ENCODE measurements around the gene JAG2.

Gene JAG2

GRCh38 chr14:105166571-105167302 lies 1.8 kb downstream of the JAG2 start:
- no peaks in the 10 kb centered on the region for H3F3A ChIP-seq (ENCODE audit: insufficient read depth, low read length)
- no peaks in the 10 kb centered on the region for H3K36me3 ChIP-seq (ENCODE audit: insufficient read depth, low read length)
- no peak overlapping the region for H3K9ac ChIP-seq (ENCODE audit: low read length)
- no peak overlapping the region for H3K4me3 ChIP-seq (ENCODE audit: low read depth, low read length, poor library complexity, severe bottlenecking)
- no peaks in the 10 kb centered on the region for H3K79me2 ChIP-seq (ENCODE audit: insufficient read depth, low read length)
- no peak overlapping the region for H2AFZ ChIP-seq (ENCODE audit: low read length)
- H3K4me1 ChIP-seq (ENCODE audit: insufficient read depth, low read length, severe bottlenecking) = peaks cover 11% of the 10 kb centered on the region
- H3K27me3 ChIP-seq (ENCODE audit: insufficient read depth, low read length) = peaks cover 10% of the 10 kb centered on the region; the same call in 1 of the 2 replicates
- no peaks in the 10 kb centered on the region for H4K20me1 ChIP-seq (ENCODE audit: insufficient read depth, low read length)
- no peaks in the 10 kb centered on the region for H3K9me3 ChIP-seq (ENCODE audit: low read length)
- H3K4me2 ChIP-seq (ENCODE audit: low read length) = no peak overlapping the region
- TF ChIP-seq EZH2 (IDR thresholded peaks at IDR 0.05; ENCODE audit: borderline replicate concordance, low read length) (no peak), CTCF (IDR thresholded peaks at IDR 0.05; ENCODE audit: low read length) (no peak)
- no peaks in the 10 kb centered on the region for H3K9me2 ChIP-seq (ENCODE audit: low read depth, low read length)
- H3K27ac ChIP-seq (ENCODE audit: low read depth, low read length, poor library complexity, severe bottlenecking) = no peak overlapping the region

- Histone ChIP-seq H3K9me2 (ENCODE audit: low read depth, low read length) (no peaks in the 10 kb centered on the region), H3K27ac (ENCODE audit: low read depth, low read length, poor library complexity, severe bottlenecking) (no peak overlapping the region), H3K27me3 (ENCODE audit: insufficient read depth, low read length) (peaks cover 10% of the 10 kb centered on the region; the same call in 1 of the 2 replicates), H3K9me3 (ENCODE audit: low read length) (no peaks in the 10 kb centered on the region), H3K9ac (ENCODE audit: low read length) (no peak overlapping the region), H3F3A (ENCODE audit: insufficient read depth, low read length) (no peaks in the 10 kb centered on the region), H3K4me1 (ENCODE audit: insufficient read depth, low read length, severe bottlenecking) (peaks cover 11% of the 10 kb centered on the region), H3K79me2 (ENCODE audit: insufficient read depth, low read length) (no peaks in the 10 kb centered on the region), H4K20me1 (ENCODE audit: insufficient read depth, low read length) (no peaks in the 10 kb centered on the region), H2AFZ (ENCODE audit: low read length) (no peak overlapping the region), H3K36me3 (ENCODE audit: insufficient read depth, low read length) (no peaks in the 10 kb centered on the region), H3K4me2 (ENCODE audit: low read length) (no peak overlapping the region), H3K4me3 (ENCODE audit: low read depth, low read length, poor library complexity, severe bottlenecking) (no peak overlapping the region)
- TF ChIP-seq EZH2 (IDR thresholded peaks at IDR 0.05; ENCODE audit: borderline replicate concordance, low read length) (no peak), CTCF (IDR thresholded peaks at IDR 0.05; ENCODE audit: low read length) (no peak)
Observed at GRCh38 chr14:105165761-105166485, 2.7 kb downstream of the JAG2 start.

GRCh38 chr14:105165134-105165704 lies 3.4 kb downstream of the JAG2 start:
- Histone ChIP-seq H3K79me2 (ENCODE audit: insufficient read depth, low read length) (no peaks in the 10 kb centered on the region), H3K36me3 (ENCODE audit: insufficient read depth, low read length) (no peaks in the 10 kb centered on the region), H3K4me1 (ENCODE audit: insufficient read depth, low read length, severe bottlenecking) (peaks cover 11% of the 10 kb centered on the region), H3K27ac (ENCODE audit: low read depth, low read length, poor library complexity, severe bottlenecking) (no peak overlapping the region), H4K20me1 (ENCODE audit: insufficient read depth, low read length) (no peaks in the 10 kb centered on the region), H3K4me2 (ENCODE audit: low read length) (no peak overlapping the region), H3K4me3 (ENCODE audit: low read depth, low read length, poor library complexity, severe bottlenecking) (no peak overlapping the region), H3F3A (ENCODE audit: insufficient read depth, low read length) (no peaks in the 10 kb centered on the region), H2AFZ (ENCODE audit: low read length) (no peak overlapping the region), H3K9me3 (ENCODE audit: low read length) (no peaks in the 10 kb centered on the region), H3K27me3 (ENCODE audit: insufficient read depth, low read length) (peaks cover 10% of the 10 kb centered on the region; the same call in 1 of the 2 replicates), H3K9ac (ENCODE audit: low read length) (no peak overlapping the region), H3K9me2 (ENCODE audit: low read depth, low read length) (no peaks in the 10 kb centered on the region)
- TF ChIP-seq EZH2 (IDR thresholded peaks at IDR 0.05; ENCODE audit: borderline replicate concordance, low read length) = no peak
- TF ChIP-seq CTCF (IDR thresholded peaks at IDR 0.05; ENCODE audit: low read length) = no peak
